ENCODE results near the gene KDM8. TPM values are rescaled to one million over a fixed set of nuclear protein-coding genes. Genes with fewer than 3 reads are reported as not detected.

The KDM8 gene
- total RNA-seq, 2 donors from 2014 or later = 6.0 to 18.5 TPM

DNA sequence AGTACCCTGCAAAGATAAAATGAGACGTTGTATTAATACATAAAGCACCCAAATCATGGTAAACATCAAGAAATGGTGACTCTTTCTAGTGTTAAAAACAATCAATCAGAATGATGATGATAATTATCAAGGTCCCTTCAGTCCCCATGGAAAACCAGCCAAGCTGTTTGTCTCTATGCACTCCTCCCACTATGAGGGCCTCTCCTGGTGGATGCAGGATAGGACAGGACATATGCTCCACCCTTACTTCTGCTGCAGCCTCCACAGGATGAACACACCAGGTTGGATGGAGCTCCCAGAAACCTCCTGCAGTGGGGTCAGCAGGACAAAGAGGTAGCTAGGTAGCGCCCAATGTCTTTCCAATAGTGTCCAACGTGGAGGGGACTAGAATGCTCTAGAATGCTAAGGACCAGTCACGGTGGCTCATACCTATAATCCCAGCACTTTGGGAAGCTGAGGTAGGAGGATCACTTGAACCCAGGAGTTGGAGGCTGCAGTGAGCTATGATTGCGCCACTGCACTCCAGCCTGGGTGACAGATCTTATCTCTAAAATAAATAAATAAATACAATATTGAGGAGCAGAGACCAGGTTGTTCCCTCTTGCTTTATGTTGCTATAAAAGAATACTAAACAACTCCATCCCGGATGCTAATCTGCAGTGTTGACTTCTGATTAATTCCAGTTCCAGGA is 9.9 kb upstream of the KDM8 start:
- no peak for ATAC-seq

DNA sequence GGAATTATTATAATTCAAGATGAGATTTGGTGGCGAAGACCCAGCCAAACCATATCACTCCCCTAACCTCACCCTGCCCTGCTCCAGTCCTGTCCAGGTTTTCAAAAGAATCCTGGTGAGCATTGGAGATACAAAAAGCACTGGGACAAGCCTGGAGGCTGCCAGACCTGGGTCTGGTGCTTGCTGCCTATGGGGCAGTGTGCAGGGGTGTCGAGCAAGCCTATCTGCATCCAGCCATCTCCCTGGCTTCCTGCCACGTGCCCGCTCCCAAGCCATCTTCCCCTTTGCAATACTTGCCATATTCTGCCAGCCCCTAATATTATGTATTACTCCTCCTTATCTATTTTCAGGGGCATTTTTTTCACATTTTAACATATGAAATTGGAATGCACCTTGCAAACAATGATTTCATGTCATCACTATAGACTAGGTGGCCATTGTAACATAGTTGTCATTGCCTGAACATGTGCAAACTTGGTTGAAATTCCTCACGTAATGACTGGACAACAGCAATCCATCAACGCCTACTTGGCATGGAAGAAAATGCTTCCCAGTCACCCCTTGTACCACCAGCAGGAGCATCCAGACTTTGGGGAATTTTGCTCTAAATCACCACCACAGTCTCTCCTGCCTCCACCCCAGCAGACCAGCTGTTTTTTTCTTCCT is 8.1 kb upstream of the KDM8 start:
- Histone ChIP-seq H3K27me3 (no peaks in the 10 kb centered on the region), H3K9me3 (no peaks in the 10 kb centered on the region)
- intact Hi-C loops (cut with DNase I) = no loop called here

More for the DNA sequence above, 9.9 kb upstream of the KDM8 start:
- Histone ChIP-seq H3K36me3 (replicated peaks in 1 of 2; ENCODE audit: insufficient read depth in 1 of 2, low read depth in 2 of 2) (no peaks in the 10 kb centered on the region), H3K9me3 (no peaks in the 10 kb centered on the region), H3K4me3 (no peak overlapping the region), H3K27me3 (no peaks in the 10 kb centered on the region), H3K4me1 (peaks cover 15% of the 10 kb centered on the region), H3K27ac (no peak overlapping the region)
- intact Hi-C loops (cut with DNase I) = no loop called here
- WGBS, 2 donors = 69 to 79% methylated on average over 4 to 6 of the region's 6 CpGs
- no peak for DNase-seq
- TF ChIP-seq, protein P1, sequence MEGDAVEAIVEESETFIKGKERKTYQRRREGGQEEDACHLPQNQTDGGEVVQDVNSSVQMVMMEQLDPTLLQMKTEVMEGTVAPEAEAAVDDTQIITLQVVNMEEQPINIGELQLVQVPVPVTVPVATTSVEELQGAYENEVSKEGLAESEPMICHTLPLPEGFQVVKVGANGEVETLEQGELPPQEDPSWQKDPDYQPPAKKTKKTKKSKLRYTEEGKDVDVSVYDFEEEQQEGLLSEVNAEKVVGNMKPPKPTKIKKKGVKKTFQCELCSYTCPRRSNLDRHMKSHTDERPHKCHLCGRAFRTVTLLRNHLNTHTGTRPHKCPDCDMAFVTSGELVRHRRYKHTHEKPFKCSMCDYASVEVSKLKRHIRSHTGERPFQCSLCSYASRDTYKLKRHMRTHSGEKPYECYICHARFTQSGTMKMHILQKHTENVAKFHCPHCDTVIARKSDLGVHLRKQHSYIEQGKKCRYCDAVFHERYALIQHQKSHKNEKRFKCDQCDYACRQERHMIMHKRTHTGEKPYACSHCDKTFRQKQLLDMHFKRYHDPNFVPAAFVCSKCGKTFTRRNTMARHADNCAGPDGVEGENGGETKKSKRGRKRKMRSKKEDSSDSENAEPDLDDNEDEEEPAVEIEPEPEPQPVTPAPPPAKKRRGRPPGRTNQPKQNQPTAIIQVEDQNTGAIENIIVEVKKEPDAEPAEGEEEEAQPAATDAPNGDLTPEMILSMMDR (IDR thresholded peaks at IDR 0.05) = no peak
- no peak for TF ChIP-seq POLR2A (IDR thresholded peaks at IDR 0.05)

DNA sequence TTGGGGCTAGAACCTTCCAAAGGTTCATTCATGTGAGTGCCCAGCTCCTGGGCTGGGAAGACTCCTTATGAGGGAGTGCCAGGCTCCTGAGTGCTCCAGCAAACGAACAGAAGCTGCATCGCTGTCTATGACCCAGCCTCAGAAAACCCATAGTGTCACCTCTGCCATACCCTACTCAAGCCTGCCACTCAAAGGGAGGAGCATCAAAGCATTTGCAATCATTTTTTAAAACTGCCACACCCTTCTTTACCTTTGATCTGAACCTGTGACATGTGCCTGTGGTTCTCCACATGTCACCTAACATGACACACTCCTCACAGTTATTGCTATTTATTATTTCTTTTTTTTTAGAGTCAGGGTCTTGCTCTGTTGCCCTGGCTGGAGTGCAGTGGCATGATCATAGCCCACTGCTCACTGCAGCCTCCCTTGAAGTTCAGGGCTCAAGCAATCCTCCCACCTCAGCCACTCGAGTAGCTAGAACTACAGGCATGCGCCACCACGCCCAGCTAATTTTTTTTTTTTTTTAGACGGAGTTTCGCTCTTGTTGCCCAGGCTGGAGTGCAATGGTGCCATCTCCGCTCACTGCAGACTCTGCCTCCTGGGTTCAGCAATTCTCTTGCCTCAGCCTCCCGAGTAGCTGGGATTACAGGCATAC is 7.3 kb upstream of the KDM8 start:
- Histone ChIP-seq H3K4me1 (no peaks in the 10 kb centered on the region), H3K4me3 (no peak overlapping the region), H3K36me3 (replicated peaks in 1 of 2; ENCODE audit: insufficient read depth in 1 of 2, low read depth in 2 of 2) (no peaks in the 10 kb centered on the region), H3K27ac (no peak overlapping the region), H3K27me3 (no peaks in the 10 kb centered on the region), H3K9me3 (no peaks in the 10 kb centered on the region)
- TF ChIP-seq POLR2A (IDR thresholded peaks at IDR 0.05) = no peak
- TF ChIP-seq, protein P1 (IDR thresholded peaks at IDR 0.05) = no peak
- intact Hi-C loops (cut with DNase I) = no loop called here
- ATAC-seq = no peak
- DNase-seq = no peak
- WGBS, 2 donors = 84 to 88% methylated on average over 9 of the region's 9 CpGs

More for the DNA sequence above, 8.1 kb upstream of the KDM8 start:
- DNase-seq (no peak), ATAC-seq (no peak)
- H3K27ac ChIP-seq = no peak overlapping the region
- TF ChIP-seq POLR2A (IDR thresholded peaks at IDR 0.05) = no peak
- TF ChIP-seq, protein P1 (IDR thresholded peaks at IDR 0.05) = no peak
- H3K4me3 ChIP-seq = no peak overlapping the region
- peaks cover under 1% of the 10 kb centered on the region for H3K4me1 ChIP-seq
- WGBS, 2 donors = 77 to 85% methylated on average over 6 of the region's 6 CpGs
- no peaks in the 10 kb centered on the region for H3K36me3 ChIP-seq (replicated peaks in 1 of 2; ENCODE audit: insufficient read depth in 1 of 2, low read depth in 2 of 2)

DNA sequence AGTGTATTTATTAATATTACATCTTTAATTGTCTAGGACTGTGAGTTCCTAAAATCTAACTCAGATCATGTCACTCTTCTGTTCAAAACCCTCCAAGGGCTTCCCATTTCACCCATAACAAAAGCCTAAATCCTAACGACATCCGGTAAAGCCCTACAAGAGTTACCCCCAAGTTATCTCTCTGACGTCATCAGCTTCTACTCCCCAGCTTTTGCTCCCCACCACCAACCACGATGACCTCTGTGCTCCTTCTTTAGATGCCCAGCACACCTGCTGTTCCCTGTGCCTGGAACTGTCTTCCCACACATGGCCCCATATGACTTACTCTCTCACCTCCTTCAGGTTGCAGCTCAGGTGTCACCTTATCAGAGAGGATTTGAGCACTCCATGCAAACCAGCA is 6.3 kb upstream of the KDM8 start:
- Histone ChIP-seq H3K27ac (no peak overlapping the region), H3K9me3 (no peaks in the 10 kb centered on the region), H3K4me3 (no peak overlapping the region), H3K27me3 (no peaks in the 10 kb centered on the region), H3K36me3 (replicated peaks in 1 of 2; ENCODE audit: insufficient read depth in 1 of 2, low read depth in 2 of 2) (no peaks in the 10 kb centered on the region), H3K4me1 (no peaks in the 10 kb centered on the region)
- TF ChIP-seq, protein P1 (IDR thresholded peaks at IDR 0.05) = no peak
- TF ChIP-seq POLR2A (IDR thresholded peaks at IDR 0.05) = no peak
- intact Hi-C loops (cut with DNase I) = no loop called here
- DNase-seq (no peak), ATAC-seq (no peak)
- 65 to 75% methylated on average over 4 of the region's 4 CpGs for WGBS, 2 donors
